Activated gamma-delta T cell treated with anti-CD3 and anti-CD28 coated beads, Interleukin-2, amount 50 U/mL, for 16 hours (primary cell): ENCODE data around the gene ARHGAP22.

Experiments
- DNase-seq: peaks from one replicate; pipeline ENCODE4 v3.0.0-alpha.2; 2020; ENCODE audit warnings: low read depth

Gene ARHGAP22

DNA sequence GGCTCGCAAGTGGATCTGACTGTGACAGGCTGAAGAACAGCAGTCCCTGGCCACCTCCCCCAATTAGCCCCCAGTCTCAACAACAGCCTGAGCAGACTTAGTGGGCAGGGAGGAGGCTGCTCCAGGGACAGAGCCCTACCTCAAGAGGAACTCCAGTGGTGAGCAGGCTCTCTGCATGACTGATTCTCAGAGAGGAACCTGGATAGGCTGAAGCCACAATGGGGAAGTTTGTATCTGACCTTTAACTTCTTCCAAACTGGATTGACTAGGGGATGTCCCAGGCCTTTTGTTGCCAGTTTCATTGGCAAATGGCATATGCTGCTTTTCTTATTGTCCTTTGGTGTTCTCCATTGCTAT is 93.0 kb downstream of the ARHGAP22 start:
- DNase-seq: no peak

DNA sequence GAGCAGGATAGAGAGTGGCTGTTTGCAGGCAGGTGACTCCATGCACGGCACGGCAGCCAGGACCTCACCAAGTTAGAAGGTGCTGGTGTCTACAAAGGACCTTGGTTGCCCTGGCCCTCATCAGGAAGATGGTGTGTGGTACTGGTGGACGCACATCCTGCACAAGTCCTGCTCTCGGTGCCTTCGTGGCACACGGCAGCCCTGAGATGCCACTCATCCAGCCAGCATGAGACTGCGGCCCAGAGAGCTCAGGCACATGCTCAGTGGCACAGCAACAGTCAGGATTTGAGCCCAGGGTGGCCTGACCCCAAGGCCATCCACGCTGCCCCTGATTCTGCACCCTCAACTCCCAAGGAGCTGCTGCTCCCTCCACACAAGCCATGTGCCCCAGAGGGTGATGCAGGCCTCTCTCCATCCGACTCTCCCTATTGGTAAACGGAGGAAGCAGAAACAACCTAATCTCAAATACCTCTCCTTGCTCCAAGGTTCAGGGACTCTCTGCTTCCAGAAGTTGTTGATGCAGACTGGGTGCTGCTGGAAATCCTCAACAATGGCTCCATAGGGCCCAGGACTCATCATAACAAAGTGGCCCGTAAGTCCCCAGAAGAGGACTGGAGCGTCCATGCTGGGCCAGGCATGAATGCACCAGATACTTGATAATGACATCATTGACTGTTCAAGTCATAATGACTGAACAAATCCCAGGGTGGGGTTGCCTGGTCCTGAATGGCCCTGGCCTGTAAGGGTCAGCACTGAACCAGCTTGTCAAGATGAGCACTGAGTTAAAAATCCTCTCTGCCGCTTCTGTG is 93.6 kb downstream of the ARHGAP22 start:
- DNase-seq: no peak

DNA sequence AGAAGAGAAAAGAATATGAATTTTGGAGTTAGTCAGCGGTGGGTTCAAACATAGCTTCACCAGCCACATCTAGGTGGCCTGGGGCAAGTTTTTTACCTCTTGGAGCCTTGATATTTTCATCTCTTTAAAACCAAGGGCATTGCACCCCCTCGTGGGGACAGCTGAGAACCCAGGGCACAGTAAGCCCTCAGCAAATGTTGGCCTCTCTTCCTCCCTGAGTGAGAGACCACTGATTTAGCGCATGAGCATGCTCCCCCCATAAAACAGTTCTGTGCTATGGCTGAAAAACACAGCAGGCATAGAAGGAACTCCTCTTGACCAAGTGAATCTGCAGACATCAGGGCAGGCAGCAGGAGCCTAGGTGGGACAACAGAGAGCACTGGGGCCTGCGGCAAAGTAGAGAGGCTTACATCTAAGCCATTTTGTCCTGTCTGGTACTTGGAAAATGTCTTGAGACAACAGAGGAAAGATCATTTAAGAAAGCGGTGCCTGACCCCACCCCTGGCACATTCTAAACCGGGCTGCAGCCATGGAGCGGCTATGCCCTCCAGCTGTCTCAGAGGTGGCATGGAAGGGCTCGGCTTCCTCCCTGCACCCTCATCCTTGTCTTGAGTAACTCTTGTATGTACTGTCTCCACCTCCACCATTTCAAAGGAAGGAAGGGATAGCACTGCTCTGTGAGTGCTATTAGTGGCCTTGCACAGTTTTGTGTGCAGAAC is 94.7 kb downstream of the ARHGAP22 start:
- DNase-seq: no peak

DNA sequence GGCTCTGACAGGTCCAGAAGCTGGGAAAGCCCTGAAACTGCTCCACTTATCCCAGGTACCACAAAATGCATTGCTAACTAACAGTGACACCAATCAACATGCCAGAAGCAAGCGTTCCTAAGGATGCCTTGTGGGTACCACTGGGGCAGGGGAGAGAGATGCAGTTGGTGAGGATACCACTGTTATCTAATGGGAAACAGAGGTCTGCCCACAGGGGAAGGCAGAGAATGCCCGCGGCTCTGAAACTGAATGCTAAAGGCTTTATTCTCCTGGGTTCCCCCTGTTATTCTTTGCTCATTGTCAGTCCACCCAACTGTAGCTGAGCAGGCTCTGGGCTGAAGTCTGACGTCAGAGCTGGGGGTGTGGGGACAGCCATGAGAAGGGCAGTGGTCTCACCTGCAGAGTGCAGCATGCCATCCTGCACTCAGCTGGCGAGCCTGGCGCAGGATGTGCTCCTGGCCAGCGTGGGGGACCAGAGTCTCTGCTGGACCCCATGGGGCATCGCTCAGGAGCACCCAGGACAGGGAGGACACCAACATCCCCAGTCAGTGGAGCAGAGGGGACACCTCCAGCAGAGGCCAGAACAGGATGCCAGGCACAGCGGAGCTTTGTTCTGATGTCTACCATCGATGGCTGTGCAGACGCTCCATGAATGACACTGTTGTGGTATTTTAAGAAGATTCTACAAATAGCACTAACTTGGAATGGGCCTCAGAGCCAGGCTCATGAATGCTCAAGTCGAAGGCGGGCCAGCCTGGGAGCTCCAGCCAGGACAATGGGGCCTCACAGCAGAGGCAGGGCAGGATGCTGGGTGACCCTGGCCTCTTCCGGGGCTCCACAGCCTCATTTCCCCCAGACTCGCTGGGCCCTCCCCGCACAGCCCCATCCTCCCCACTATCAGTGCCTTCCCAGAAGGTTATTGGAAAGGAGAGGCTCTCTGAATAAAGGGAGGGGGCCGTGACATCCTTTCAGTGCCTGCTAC is 95.8 kb downstream of the ARHGAP22 start:
- DNase-seq: no peak

DNA sequence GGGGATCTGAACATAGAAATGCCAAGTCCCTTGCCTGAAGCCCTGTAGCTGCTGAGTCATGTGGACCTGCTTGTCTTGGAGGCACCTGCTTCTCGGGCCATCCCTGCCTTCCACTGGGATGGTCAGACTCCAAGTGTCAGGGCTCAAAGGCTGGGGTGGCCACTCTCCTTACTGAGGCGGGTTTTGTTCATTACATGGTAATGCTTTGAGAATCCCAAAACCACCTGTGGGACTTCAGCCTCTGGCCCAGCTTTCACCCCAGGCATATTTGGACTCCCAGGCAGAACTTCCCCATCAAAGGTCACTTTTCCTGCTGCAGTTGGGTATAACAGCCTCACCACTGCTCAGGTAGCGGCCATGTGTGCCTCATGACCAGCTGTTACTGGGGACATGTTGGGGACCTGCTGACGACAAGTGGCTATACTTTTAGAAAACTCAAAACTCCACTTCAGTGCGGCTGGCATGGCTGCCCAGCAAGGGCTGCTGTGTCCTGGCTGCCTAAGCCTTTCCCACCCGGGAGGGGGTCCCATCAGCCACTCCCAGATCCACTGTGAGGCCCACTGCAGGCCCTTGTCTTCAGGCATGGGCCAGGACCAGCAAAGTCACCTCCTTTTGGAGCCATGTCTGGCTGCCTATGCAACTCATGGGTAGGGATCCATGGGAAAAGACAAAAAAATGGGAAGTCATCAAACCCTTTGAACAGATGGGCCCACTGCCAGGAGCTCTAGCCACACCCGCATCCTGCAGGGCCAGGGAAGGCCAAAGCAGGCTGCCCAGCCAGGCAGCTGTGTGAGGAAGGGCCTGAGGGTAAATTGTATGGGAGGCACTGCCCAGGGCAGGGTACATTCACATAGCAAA is 96.7 kb downstream of the ARHGAP22 start:
- no peak for DNase-seq

DNA sequence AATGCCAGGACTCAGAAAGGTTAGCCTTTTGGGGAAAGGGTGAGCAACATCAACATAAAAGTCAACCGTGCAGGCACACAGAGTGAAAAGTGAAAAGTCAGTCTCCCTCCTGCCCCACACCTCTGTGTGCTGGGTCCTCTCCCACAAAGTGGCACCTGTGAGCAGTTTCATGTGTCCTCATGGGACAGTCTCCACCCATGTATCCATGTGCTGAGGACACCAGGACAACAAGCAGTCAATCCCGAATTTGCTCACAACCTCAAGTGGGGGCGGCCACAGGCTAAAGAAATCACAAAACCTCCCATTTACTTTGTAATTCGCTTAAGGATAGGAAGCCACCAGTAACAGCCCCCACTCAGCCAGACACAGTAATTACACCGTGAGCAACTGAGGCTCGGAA is 97.4 kb downstream of the ARHGAP22 start:
- no peak for DNase-seq

DNA sequence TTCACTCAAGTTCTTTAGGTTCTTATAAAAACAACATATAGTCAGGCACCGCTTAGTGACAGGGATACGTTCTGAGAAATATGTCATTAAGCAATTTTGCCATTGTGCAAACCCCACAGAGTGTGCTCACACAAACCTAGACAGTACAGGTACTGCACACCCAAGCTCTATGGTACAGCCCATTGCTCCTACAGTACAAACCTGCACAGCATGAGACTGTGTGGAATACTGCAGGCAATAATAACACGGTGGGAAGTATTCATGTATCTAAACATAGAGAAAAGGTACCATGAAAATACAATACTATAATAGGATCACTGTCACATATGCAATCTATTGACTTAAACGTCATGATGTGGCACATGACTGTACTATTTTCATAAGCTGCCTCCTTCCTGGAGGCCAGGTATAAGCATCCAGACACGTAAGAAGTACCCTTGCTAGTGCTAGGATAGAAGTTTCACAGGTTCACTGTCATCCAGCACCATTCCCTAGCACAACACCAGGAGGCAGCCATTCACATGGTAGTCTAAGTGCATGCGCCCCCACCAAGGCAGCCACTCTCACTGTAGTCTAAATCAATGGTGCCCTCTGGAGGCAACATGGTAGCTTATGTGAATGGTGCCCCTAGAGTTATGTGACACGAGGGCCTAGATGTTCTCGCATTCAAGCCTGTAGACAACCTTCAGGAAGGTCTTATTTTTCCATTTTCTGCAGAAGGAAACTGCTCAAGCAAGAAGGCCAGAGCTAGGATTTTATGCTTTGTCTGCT is 98.5 kb downstream of the ARHGAP22 start:
- no peak for DNase-seq

DNA sequence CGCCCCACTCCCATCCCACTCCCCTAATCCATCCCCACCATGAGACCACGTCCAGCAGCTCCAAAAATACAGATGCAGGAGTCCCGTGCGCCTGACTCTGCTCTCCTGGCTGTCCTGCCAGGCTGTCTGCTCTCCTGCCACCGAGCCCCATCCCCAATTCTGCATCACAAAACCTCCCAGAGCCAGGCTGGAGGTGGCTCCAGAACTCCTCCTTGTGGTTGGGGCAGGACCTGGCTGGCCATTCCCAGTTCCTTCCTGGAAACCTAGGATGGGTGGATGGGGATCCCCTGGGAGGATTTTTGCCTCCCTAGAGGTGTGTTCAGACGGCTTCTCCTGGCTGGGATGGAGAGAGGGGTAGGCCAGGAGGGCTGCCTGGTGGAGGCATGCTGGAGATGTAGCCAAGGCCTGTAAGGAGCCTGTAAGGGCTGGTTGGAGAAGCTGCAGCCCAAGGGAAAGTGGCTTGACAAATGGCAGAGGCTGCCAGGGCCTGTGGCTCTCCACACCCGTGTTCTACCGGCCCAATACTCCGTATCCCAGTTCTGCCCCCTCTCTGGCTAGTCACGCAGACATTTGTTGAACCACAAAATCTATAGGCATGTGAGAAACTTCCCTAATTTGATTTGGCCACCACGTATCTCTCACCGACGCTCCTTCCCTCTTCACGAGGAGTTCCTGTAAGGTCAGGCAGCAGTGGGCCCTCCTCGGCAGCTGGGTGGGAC is 99.3 kb downstream of the ARHGAP22 start:
- no peak for DNase-seq

DNA sequence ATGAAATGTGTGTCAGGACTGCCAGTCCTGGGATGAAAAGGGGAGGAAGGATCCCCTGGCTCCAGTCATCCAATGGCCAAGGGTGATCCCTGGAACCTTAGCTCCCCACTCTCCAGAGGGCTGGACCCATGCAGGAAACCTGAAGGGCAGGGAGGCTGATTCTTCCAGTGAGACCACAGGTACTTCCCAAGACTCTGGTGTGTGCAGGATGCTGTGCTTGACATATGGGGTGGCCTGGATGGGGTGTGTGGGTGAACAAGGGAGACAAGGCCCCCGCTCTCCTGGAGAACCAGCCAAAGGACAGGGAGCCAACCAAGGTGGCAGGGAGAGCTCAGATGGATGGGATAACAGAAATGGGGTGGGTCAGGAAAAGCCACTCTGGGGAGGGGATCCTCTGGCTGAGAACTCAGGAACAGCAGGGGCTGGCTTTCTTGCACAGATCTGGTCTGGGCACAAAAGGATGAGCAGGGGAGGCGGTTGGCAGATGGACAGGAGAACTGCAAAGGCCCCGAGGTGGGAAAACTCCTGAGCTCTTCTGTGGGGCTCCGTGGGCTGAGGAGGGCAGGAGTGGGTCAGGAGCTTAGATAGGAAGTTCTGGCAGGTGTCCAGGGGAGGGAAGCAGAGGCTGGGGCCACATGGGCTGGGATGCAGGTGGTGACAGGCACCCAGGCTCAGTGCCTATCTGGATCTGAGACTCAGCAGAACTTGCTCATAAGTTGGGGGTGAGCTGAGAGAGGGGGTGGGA is 100.6 kb downstream of the ARHGAP22 start:
- DNase-seq: no peak

DNA sequence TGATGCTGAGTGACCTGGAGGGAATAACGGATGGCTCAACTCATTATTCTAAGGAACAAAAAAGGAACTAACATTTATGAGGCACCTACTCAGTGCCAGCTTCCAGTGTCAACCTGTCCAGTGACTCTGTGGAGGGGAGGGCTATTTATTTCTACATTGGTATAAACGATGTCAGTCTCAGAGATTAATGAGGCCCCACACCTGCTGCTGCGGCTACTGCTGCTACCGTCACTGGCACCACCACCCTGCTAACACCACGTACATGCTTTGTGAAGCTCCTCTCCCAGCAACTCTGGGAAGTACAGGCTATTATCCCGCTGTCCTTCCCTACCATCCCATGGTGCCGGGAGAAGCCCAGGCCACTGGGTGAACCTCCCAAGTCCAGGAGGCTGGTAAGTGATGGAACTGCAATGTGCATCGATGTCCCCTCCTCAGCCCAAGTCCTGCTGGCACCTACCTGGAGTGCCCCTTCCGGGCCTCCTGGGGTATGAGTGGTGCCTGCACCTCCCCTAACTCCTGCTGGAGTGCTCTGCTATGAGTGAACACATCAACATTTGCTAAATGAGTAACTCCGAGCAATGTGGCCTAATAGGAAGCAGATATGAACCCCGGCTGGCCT is 101.5 kb downstream of the ARHGAP22 start:
- DNase-seq: no peak

DNA sequence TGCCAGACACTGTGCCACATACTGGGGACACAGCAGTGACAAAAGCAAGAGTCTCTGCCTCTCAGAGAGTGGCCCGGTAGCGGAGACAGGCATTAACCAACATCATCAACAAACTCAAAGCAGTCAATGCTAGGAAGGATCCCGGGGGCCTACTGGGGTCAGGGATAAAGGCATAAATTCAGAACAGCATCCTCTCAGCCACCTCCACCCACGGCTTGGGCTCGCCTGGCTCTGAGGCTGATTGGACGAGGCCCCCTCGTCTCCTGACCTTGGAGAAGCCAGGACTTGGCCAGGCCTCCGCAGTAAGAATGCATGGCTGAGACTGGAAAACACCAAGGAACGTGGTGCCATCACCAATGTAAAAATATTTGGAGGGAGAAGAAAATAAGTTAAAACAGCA is 102.1 kb downstream of the ARHGAP22 start:
- DNase-seq: no peak

DNA sequence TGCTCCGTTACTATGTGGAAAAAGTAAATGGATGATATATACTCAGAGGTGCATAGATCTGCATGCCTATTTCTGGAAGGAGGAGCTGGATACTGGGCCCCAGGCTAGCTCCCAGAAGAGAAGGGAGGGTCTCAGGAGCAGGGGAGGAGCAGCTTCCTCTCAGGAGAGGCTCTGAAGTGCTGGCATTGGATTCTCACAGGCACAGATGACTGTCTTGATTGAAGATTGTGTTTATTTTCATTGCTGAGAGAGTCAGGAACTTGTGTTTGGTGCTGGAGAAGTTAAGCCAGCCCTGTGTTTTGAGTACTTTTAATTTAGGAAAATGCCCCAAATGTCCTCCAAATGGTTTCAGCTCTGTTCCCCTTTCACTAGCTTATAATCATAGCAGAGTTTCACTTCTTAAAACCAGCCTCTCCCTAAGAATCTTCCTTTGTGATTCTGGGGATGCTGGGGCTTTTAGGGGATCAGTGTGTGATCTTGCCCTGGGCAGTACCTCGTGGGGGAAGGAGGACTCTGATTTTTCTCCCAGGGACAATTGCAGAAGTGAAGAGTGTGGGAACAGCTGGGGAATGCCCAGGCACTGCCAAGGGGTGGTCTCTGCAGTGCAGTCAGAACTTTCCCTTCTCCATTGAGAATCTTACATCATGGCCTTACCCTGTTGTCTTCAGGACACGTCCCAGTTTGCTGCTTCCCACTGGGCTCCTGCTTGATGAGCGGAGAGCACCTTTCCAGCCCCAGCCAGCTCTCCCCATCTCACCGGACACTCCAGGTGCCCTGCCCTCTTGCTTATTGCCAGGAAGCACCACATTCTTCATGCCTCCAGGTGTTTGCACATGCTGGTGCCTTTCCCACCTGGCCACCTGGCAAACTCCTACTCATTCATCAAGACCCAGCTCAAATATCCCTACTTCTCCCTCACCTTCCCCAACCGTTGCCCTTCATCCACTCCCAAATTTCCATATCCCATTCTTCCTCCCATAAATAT is 102.8 kb downstream of the ARHGAP22 start:
- no peak for DNase-seq

DNA sequence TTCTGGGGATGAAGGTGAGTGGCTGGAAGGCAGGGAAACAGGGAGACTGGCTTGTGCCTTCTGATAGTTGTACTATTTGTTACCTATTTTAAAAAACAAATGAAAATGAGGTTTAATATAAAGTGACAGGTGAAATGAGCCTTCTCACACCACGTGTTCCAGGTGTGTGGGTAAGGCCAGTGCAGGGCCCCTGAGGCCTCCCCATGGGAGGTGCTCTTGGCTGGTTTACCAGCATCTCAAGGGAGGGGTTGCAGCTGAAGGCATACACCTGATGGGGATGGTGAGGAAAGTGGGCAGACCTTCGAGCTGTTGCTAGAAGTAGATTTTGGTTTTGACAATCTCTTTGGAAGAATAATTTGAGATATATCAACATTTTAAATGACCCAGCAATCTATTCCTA is 103.6 kb downstream of the ARHGAP22 start:
- DNase-seq: no peak

DNA sequence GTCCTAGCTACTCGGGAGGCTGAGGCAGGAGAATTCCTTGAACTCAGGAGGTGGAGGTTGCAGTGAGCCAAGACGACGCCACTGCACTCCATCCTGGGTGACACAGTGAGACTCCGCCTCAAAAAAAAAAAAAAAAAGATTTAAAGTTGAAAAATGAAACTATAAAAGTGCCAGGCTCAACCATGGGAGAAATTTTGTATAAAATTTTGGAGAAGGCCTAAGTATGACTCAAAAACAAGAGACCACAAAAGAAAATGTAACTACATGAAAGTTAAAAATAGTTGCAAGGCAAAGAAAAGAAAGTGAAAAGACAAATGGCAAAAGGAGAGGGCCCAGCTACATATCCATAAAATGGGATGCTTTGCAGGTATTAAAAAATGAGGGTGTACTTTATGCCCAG is 104.1 kb downstream of the ARHGAP22 start:
- no peak for DNase-seq

DNA sequence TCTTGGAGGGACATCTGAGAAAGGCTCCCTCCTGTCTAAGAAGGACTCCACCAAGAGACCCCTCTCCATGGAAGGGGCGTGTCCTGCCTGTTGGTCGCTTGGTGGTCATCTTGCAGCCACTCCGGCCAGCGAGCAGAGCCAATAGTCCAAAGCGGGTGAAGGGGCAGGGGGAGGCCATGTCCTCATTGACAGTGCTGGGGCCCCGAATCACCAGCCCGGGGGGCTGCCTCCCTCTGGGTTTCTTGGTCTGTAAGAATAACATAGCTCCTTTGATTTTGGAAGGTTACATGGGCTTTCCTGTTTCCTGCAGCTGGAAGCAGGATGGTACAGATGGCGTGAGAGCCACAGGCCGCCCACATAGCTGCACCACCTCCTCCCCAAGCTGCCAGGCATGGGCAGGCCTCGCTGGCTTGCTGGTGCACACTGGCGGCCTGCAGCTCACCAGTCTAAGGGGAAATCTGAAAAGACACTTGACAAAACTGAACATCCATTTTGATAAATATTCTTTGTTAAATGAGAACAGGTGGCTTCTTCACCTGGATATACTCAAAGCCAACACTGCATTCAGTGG is 105.8 kb downstream of the ARHGAP22 start:
- DNase-seq: no peak

DNA sequence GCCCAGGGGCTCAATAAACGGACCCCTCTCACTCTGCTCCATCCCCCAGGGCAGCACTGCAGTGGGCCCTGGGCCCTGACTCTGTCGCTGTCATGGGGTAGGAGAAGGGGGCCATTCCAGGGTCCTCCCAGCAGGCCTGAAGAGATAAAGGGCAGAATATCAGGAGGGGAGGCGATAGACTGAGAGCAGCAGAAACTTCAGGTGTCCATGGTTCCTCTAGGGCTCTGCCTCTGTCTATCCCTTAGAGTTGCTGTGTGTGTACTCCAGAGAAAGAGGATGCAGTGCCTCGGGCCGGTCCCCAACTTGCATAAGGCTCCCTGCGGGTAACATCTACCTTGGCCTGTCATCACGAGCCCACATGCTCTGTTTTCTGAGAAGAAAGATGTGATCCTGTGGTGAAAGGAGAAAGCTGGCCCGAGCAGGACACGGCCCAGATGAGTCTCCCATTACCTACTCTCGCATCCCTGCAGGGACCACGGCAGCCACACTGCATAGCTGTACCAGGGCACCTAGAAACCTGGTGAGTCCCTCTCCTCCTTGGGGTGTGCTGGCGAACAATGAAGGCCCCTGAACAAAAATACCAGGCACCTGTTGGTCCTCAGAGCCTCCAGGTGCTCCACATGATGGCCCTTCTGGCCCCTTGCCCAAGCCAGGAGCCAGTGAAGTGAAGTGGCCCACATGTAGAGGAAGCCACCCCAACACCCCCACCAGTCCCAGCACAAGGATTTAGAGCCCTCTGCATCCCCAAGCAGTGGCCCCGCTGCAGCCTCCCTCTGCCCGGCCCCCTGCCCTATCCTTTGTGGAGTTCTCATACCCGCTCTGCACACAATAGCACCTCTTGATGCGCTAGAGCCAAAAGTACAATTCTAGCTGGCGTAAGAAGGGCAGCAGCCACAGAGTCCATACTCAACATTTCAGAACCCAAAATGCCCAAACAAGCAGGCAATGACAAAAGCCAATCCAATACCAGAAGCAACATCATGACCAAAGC is 106.8 kb downstream of the ARHGAP22 start:
- no peak for DNase-seq
